Trophoblast cell (in vitro differentiated cells and primary cell): Measurements from ENCODE around the gene MAP7D2.

ENCODE experiments used
- DNase-seq, 2 donors: peaks; one replicate each; pipeline ENCODE4 v3.0.0-alpha.2; 2016
- H2AFZ ChIP-seq: 2 replicates; pipeline ENCODE4 v1.6.1; 2013; ENCODE audit warnings: low read length, moderate library complexity, mild to moderate bottlenecking; ENCODE audit not compliant: insufficient read depth, poor library complexity
- H2AK5ac ChIP-seq: 2 replicates; pipeline ENCODE4 v1.6.1; 2013; ENCODE audit warnings: mild to moderate bottlenecking, low read length
- H2BK120ac ChIP-seq: 2 replicates; pipeline ENCODE4 v1.6.1; 2013; ENCODE audit warnings: low read length, mild to moderate bottlenecking, moderate library complexity; ENCODE audit not compliant: insufficient read depth, poor library complexity
- H2BK12ac ChIP-seq: 2 replicates; pipeline ENCODE4 v1.6.1; 2013; ENCODE audit warnings: mild to moderate bottlenecking, low read length, moderate library complexity
- H2BK5ac ChIP-seq: 2 replicates; pipeline ENCODE4 v1.6.1; 2013; ENCODE audit warnings: low read length, low read depth, moderate library complexity, mild to moderate bottlenecking; ENCODE audit not compliant: poor library complexity
- H3K14ac ChIP-seq: 2 replicates; pipeline ENCODE4 v1.6.1; 2013; ENCODE audit warnings: mild to moderate bottlenecking, low read length
- H3K18ac ChIP-seq: 2 replicates; pipeline ENCODE4 v1.6.1; 2013; ENCODE audit warnings: mild to moderate bottlenecking, low read length
- H3K23ac ChIP-seq: 2 replicates; pipeline ENCODE4 v1.6.1; 2013; ENCODE audit warnings: low read length
- H3K27ac ChIP-seq: 2 replicates; pipeline ENCODE4 v1.5.1; 2013; ENCODE audit warnings: low read depth, mild to moderate bottlenecking, inconsistent platforms, low read length, moderate library complexity
- H3K27me3 ChIP-seq: 2 replicates; pipeline ENCODE4 v1.6.1; 2013; ENCODE audit warnings: inconsistent platforms, mild to moderate bottlenecking, low read length, moderate library complexity; ENCODE audit not compliant: insufficient read depth
- H3K36me3 ChIP-seq, 2 experiments: 1 replicate in 1 of 2; 2 replicates in 1 of 2; pipeline ENCODE4 v1.6.1; 2013; ENCODE audit warnings: low read length in 2 of 2, mild to moderate bottlenecking in 2 of 2, moderate library complexity in 1 of 2; ENCODE audit not compliant: insufficient read depth in 2 of 2, control insufficient read depth in 1 of 2
- H3K4ac ChIP-seq: 2 replicates; pipeline ENCODE4 v1.6.1; 2013; ENCODE audit warnings: low read depth, mild to moderate bottlenecking, low read length, moderate library complexity
- H3K4me1 ChIP-seq, 2 experiments: 1 replicate in 1 of 2; 2 replicates in 1 of 2; pipeline ENCODE4 v1.6.1; 2013; ENCODE audit warnings: low read length in 2 of 2, mild to moderate bottlenecking in 2 of 2, moderate library complexity in 1 of 2; ENCODE audit not compliant: insufficient read depth in 2 of 2, control insufficient read depth in 1 of 2
- H3K4me2 ChIP-seq: 2 replicates; pipeline ENCODE4 v1.6.1; 2013; ENCODE audit warnings: inconsistent platforms, mild to moderate bottlenecking, low read length, moderate library complexity
- H3K4me3 ChIP-seq: 2 replicates; pipeline ENCODE4 v1.5.1; 2013; ENCODE audit warnings: mild to moderate bottlenecking, low read depth, low read length, inconsistent platforms
- H3K79me1 ChIP-seq: one replicate; pipeline ENCODE4 v1.6.1; 2013; ENCODE audit warnings: low read length
- H3K79me2 ChIP-seq: 2 replicates; pipeline ENCODE4 v1.6.1; 2013; ENCODE audit warnings: low read length, mild to moderate bottlenecking; ENCODE audit not compliant: control insufficient read depth, insufficient read depth, poor library complexity
- H3K9ac ChIP-seq: 2 replicates; pipeline ENCODE4 v1.6.1; 2013; ENCODE audit warnings: mild to moderate bottlenecking, low read length
- H3K9me3 ChIP-seq: 2 replicates; pipeline ENCODE4 v1.6.1; 2013; ENCODE audit warnings: low read depth, mild to moderate bottlenecking, control low read depth, inconsistent platforms, low read length; ENCODE audit not compliant: insufficient read depth
- H4K12ac ChIP-seq: 2 replicates; pipeline ENCODE4 v1.6.1; 2013; ENCODE audit warnings: low read depth, mild to moderate bottlenecking, low read length, moderate library complexity
- H4K8ac ChIP-seq: 2 replicates; pipeline ENCODE4 v1.6.1; 2013; ENCODE audit warnings: low read depth, mild to moderate bottlenecking, low read length, moderate library complexity
- H4K91ac ChIP-seq: one replicate; pipeline ENCODE4 v1.6.1; 2013; ENCODE audit warnings: low read depth, mild to moderate bottlenecking, low read length, moderate library complexity
- WGBS: extraction: QIAGEN DNeasy Blood & Tissue Kit; methylation state at CpG from one replicate; pipeline ENCODE4 v1.1.7; 2013; ENCODE audit warnings: missing lambda C conversion rate; ENCODE audit not compliant: insufficient read length, insufficient coverage; ENCODE audit errors: extremely low coverage; 5-methylcytosine and 5-hydroxymethylcytosine counted together

Gene MAP7D2

DNA sequence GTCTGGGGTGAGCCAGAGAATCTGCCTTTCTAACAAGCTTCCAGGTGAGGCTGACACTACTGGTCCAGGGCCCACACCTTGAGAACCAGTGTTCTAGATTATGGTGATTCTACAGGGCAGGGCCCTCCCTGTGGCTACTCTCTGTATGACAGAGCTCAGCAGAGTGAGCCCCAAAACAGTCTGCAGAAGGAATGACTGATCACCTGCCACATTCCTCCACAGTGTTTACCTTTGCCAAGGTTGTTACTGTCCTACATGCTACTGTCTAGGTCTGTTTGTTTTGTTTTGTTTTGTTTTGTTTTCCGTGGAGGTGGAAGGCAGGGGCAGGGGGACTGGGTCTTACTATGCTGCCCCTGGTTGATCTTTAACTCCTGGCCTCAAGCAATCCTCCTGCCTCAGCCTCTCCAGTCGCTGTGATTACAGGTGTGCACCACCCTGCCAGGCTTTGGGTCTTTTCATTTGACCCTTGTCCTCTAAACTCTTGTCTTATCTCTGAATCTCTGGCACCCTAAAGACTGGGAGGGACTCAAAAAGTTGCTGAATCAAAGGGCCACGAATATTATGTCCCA, 45.1 kb downstream of the MAP7D2 start:
- H4K8ac ChIP-seq: no peak overlapping the region

DNA sequence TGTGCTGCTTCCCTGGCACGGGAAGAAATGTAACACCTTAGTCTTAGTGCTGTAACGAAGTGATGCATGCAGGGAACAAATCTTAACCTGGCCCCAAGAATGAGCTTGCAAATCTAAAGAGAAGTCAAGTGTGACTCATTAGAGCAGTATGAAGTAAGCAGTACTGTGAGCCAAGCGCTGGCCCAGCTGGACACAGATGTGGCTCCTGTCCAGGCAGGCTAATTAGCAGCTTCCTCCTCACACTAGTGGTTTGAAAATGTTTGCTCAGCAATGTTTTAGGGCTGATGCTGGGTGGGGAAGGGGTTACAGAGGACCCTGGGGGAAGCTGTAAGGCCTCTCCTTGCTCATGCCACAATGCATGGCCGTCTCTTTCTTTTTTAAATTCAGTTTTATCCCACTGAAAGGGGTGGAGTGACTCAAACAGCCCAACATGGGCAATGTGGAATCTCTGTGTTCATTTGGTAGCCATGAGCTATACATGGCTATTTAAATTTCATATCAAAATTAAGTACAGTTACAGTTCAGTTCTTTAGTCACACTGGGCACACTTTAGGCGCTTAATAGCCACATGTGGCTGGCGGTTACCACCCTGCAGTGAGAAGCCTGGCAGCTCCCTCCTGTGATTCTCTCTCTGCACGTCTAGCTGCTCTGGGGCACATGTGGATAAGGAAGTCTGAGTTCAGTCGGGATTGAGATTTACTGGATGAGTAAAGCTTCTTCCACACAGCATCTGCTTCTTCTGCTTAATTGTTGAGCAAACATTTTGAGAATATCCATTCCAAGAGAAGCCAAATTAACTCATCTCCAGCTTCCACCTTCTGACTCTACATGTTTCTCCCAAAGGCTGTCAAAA, 48.8 kb downstream of the MAP7D2 start:
- H3K27me3 ChIP-seq: no peaks in the 10 kb centered on the region
- peak; percentile 19 to 51 for DNase-seq
- H3K4me1 ChIP-seq: peaks cover 0 to 4% of the 10 kb centered on the region in 2 experiments
- H4K8ac ChIP-seq: no peak overlapping the region
- H2BK12ac ChIP-seq: no peak overlapping the region
- no peaks in the 10 kb centered on the region for H3K79me2 ChIP-seq
- H2AK5ac ChIP-seq: no peak overlapping the region
- no peak overlapping the region for H3K27ac ChIP-seq
- H4K12ac ChIP-seq: no peak overlapping the region
- H2AFZ ChIP-seq: no peak overlapping the region
- H2BK120ac ChIP-seq: no peak overlapping the region
- no peak overlapping the region for H2BK5ac ChIP-seq
- H3K14ac ChIP-seq: no peak overlapping the region
- no peak overlapping the region for H3K18ac ChIP-seq
- H3K9me3 ChIP-seq: no peaks in the 10 kb centered on the region
- no peak overlapping the region for H4K91ac ChIP-seq
- H3K9ac ChIP-seq: no peak overlapping the region
- H3K4me2 ChIP-seq: no peak overlapping the region
- WGBS: no CpG with 5 or more reads among the region's 8 CpGs
- H3K79me1 ChIP-seq: no peaks in the 10 kb centered on the region
- H3K36me3 ChIP-seq: no peaks in the 10 kb centered on the region
- no peak overlapping the region for H3K4ac ChIP-seq
- H3K23ac ChIP-seq: no peak overlapping the region
- H3K4me3 ChIP-seq: no peak overlapping the region

More for the DNA sequence above, 45.1 kb downstream of the MAP7D2 start:
- H3K23ac ChIP-seq: no peak overlapping the region
- DNase-seq: no peak
- H3K14ac ChIP-seq: no peak overlapping the region
- H3K4ac ChIP-seq: no peak overlapping the region
- no peak overlapping the region for H2BK5ac ChIP-seq
- no peaks in the 10 kb centered on the region for H3K79me1 ChIP-seq
- no peak overlapping the region for H4K91ac ChIP-seq
- H3K79me2 ChIP-seq: no peaks in the 10 kb centered on the region
- peaks cover 0 to 4% of the 10 kb centered on the region in 2 experiments for H3K4me1 ChIP-seq
- no peak overlapping the region for H4K12ac ChIP-seq
- H3K27ac ChIP-seq: no peak overlapping the region
- no CpG with 5 or more reads among the region's 3 CpGs for WGBS
- H3K4me3 ChIP-seq: no peak overlapping the region
- no peak overlapping the region for H3K4me2 ChIP-seq
- no peak overlapping the region for H2AK5ac ChIP-seq
- H3K18ac ChIP-seq: no peak overlapping the region
- no peak overlapping the region for H2AFZ ChIP-seq
- no peaks in the 10 kb centered on the region for H3K36me3 ChIP-seq
- no peaks in the 10 kb centered on the region for H3K27me3 ChIP-seq
- no peak overlapping the region for H2BK120ac ChIP-seq
- no peaks in the 10 kb centered on the region for H3K9me3 ChIP-seq
- no peak overlapping the region for H3K9ac ChIP-seq
- no peak overlapping the region for H2BK12ac ChIP-seq

GRCh38 chrX:20066968-20067708, 49.6 kb downstream of the MAP7D2 start:
- Histone ChIP-seq H2BK5ac (no peak overlapping the region), H3K79me2 (no peaks in the 10 kb centered on the region), H3K4me2 (peak overlapping the region; percentile 19), H2AK5ac (no peak overlapping the region), H4K8ac (no peak overlapping the region), H2BK120ac (no peak overlapping the region), H3K9me3 (no peaks in the 10 kb centered on the region), H3K14ac (no peak overlapping the region), H3K23ac (no peak overlapping the region), H3K27ac (no peak overlapping the region), H3K27me3 (no peaks in the 10 kb centered on the region), H3K4ac (no peak overlapping the region), H4K91ac (no peak overlapping the region), H3K79me1 (no peaks in the 10 kb centered on the region), H4K12ac (no peak overlapping the region), H3K4me3 (no peak overlapping the region), H3K4me1 (peaks cover 1 to 4% of the 10 kb centered on the region in 2 experiments), H2BK12ac (no peak overlapping the region), H3K9ac (no peak overlapping the region), H3K18ac (no peak overlapping the region), H3K36me3 (no peaks in the 10 kb centered on the region), H2AFZ (no peak overlapping the region)
- peak in 1 of 2 donors; percentile 60 for DNase-seq
- WGBS: no CpG with 5 or more reads among the region's 6 CpGs

DNA sequence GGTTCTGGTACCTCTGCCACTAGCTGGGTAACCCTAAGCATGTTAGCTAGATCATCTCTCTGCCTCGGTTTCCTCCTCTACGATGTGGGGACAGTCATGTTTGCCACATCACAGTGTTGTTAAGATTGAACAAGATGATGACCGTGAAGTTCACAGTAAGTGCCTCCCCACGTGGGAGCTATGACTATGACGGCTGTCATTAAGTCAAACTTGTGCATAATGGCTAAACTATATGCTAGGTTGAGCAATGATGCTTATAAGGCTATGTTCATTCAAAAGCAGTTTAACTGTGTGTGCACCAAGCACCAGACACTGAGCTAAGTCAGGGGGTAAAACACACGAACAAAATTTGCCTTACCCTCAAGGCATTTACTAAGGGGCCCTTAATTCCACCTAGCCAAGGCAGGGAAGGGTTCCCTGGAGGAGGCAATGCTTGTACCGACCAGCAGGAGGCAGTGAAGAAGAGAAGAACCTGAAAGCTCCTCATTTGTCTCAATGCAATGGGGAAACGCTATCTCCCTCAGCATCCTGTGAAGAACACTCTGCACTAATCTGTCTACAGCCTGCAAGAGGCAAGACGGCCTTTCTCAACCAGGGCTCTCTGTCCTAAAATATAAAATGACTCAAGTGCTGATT, 52.9 kb downstream of the MAP7D2 start:
- no peaks in the 10 kb centered on the region for H3K79me1 ChIP-seq
- H2BK5ac ChIP-seq: no peak overlapping the region
- no peak overlapping the region for H3K27ac ChIP-seq
- no peaks in the 10 kb centered on the region for H3K9me3 ChIP-seq
- no peak overlapping the region for H3K18ac ChIP-seq
- no peak overlapping the region for H3K14ac ChIP-seq
- no peak overlapping the region for H4K91ac ChIP-seq
- H3K4me3 ChIP-seq: no peak overlapping the region
- no peaks in the 10 kb centered on the region for H3K36me3 ChIP-seq
- no peak overlapping the region for H2AFZ ChIP-seq
- no peak for DNase-seq
- no peak overlapping the region for H4K8ac ChIP-seq
- H3K4ac ChIP-seq: no peak overlapping the region
- H4K12ac ChIP-seq: no peak overlapping the region
- H3K23ac ChIP-seq: no peak overlapping the region
- H2AK5ac ChIP-seq: no peak overlapping the region
- H3K4me1 ChIP-seq: peaks cover 3 to 4% of the 10 kb centered on the region in 2 experiments
- H3K9ac ChIP-seq: no peak overlapping the region
- H3K27me3 ChIP-seq: no peaks in the 10 kb centered on the region
- H2BK120ac ChIP-seq: no peak overlapping the region
- WGBS: no CpG with 5 or more reads among the region's 9 CpGs
- no peak overlapping the region for H3K4me2 ChIP-seq
- no peak overlapping the region for H2BK12ac ChIP-seq
- H3K79me2 ChIP-seq: no peaks in the 10 kb centered on the region
